OCI-LY3 (cell line): ENCODE results near the gene CD2BP2.

ENCODE experiments used
- EZH2phosphoT487 ChIP-seq: fragments of 200-600 bp; shearing (Covaris generic); IDR thresholded peaks from 2 replicates; pipeline ENCODE4 v1.6.1; 2018; ENCODE audit warnings: antibody characterized with exemption, mixed run types, low read depth
- TF ChIP-seq, protein P1 (sequence below): fragments of 200-600, 300-600 bp; sonication (generic); IDR thresholded peaks from 2 replicates; pipeline ENCODE4 v1.5.1; 2014; ENCODE audit warnings: antibody characterized with exemption, low read length, low read depth

DNA sequence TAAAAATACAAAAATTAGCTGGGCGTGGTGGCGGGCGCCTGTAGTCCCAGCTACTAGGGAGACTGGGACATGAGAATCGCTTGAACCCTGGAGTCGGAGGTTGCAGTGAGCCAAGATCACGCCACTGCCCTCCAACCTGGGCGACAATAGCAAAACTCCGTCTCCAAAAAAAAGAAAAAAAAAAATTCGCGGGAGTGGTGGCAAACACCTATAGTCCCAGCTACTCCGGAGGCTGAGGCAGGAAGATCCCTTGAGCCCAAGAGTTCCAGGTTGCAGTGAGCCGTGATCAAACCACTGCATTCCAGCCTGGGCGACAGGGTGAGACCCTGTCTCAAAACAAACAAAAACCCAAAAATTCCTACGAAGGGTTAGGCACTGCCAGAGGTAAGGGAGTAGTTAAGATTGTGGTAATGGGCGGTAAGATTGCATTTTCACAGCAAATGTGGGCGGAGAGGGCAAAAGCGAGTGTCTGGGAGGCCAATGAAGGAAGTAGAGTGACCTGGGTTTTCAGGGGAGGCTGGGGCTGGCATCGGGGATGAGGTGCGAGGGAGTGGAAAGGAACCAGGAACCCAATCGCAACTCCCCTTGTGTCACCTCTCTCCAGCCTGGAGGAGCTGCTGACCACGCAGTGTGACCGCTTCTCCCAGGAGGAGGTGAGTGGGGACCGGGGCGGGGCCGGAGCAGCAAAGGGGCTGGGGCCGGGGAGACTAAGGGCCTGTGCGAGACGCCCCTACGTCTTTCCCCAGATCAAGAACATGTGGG lies 22.1 kb upstream of the CD2BP2 start:
- TF ChIP-seq, protein P1, sequence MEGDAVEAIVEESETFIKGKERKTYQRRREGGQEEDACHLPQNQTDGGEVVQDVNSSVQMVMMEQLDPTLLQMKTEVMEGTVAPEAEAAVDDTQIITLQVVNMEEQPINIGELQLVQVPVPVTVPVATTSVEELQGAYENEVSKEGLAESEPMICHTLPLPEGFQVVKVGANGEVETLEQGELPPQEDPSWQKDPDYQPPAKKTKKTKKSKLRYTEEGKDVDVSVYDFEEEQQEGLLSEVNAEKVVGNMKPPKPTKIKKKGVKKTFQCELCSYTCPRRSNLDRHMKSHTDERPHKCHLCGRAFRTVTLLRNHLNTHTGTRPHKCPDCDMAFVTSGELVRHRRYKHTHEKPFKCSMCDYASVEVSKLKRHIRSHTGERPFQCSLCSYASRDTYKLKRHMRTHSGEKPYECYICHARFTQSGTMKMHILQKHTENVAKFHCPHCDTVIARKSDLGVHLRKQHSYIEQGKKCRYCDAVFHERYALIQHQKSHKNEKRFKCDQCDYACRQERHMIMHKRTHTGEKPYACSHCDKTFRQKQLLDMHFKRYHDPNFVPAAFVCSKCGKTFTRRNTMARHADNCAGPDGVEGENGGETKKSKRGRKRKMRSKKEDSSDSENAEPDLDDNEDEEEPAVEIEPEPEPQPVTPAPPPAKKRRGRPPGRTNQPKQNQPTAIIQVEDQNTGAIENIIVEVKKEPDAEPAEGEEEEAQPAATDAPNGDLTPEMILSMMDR = no peak
- no peak for TF ChIP-seq EZH2phosphoT487
